ENCODE data around the gene KIAA1328.

The KIAA1328 gene

DNA sequence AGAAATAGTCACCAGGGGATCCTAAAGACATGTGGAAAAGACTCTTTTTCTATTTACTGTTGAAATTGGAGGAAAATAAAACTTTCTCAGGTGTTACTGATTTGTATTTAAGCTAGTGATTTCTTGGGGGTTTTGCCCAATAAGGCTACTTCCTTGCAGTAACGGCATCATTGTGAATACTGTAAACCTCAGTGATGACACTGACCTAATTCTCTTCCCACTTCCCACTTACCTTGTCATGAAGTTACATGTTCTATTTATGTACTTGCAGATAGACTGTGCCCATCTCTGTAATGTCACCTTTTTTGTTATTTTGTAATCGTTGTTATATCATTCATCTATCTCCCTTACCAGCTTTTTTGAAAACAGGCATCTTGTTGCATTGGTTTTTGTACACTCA is 134.5 kb downstream of the KIAA1328 start:
- DNase-seq = no peak

GRCh38 chr18:36974686-36975085 is 145.8 kb downstream of the KIAA1328 start:
- no peak for DNase-seq

DNA sequence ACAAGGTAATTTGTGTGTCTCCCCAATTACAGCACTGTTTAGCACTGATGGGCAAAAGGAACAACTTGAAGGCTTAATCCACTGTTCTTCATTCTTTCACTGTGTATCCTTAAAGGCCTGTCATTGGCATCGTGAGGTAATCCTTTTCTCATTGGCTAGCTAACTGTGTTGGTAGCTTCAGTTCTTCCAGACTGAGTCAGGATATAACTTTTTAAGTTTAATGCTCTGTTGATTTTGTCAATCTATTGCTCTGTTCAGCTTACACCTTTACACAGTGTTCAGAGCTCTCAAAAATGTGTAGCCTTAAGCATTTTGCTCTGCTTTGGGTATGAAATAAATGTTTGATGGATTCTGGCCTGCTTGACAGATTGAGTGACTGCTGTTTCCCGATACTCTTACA is 148.2 kb downstream of the KIAA1328 start:
- DNase-seq = no peak

- DNase-seq = no peak
Observed at GRCh38 chr18:36993068-36993467, 164.1 kb downstream of the KIAA1328 start.

DNA sequence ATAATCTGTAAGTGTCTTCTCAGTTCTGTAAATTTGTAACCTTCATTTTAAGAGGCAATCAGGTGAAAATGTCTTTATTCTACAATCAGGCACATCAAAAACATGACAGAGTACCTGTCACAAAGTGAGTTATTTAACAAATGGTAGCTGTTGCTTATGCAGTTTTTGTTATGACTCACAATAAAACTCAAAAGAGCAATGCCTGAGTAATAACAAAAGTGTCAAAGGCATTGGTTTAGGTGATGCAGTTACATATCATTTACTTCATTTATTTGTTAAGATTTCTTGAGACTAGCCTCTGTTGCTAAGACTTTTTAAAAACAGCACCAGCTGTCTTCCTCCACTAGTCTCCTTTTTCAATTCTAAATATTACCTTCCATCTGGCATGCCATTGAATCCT is 177.8 kb downstream of the KIAA1328 start:
- DNase-seq = no peak

DNA sequence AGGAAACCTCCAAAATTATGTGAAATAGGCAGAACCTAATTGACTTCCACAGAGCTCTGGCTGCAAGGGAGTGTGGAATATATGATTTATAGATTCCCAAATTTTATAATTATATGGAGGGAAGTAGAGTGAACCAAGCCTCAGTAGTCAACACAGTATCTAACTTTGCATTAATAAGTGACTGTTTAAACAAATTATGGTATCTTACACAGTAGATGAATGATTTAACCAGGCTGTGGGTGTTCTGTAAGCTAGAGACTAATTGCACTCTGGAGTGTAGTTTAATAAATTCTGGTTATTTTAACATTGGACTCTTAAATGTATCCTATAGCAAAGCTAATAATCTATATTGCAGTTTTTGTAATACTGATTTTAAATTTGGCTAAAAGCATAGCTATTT is 183.5 kb downstream of the KIAA1328 start:
- no peak for DNase-seq

- DNase-seq = no peak
Observed at GRCh38 chr18:37019157-37019827, 190.4 kb downstream of the KIAA1328 start.

DNA sequence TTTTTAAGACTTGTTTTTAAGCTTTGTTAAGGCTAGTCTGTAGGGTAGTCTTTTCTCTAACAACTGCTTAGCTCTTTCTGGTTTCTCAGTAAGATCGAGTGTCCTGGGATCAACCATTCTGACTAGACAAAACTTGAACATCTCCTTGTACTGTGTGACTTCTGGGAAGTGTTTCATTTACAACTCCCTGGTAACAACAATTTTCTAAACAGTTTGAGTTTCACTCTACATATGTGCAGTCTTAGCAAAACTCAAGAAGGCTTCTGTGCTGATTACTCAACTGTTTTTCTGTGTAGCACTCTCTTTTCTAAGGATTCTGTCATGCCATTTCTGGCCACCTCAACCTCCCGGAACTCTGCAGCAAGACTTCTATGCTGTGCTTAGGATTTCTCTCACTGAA is 204.5 kb downstream of the KIAA1328 start:
- no peak for DNase-seq

DNA sequence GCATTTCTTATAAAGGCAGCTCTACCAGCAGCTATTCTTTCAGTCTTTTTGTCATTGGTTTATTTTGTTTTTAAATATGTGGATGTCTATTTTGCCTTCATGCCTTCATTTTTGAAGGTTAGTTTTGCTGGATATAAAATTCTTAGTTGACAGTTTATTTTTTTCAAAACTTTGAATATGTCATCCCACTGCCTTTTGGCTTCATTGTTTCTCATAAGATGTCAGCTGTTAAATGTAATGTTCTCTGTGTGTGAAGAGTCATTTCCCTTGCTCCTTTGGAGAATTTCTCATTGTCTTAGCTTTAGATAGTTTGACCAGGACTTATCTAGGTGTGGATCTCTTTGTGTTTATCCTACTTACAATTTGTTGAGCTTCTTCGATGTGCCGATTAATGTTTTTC is 213.5 kb downstream of the KIAA1328 start:
- no peak for DNase-seq

- no peak for DNase-seq
Observed at GRCh38 chr18:37055137-37055802, 226.3 kb downstream of the KIAA1328 start.

- no peak for DNase-seq
Observed at GRCh38 chr18:37064187-37064586, 235.3 kb downstream of the KIAA1328 start.

GRCh38 chr18:37065254-37065653 is 236.3 kb downstream of the KIAA1328 start:
- no peak for DNase-seq

DNA sequence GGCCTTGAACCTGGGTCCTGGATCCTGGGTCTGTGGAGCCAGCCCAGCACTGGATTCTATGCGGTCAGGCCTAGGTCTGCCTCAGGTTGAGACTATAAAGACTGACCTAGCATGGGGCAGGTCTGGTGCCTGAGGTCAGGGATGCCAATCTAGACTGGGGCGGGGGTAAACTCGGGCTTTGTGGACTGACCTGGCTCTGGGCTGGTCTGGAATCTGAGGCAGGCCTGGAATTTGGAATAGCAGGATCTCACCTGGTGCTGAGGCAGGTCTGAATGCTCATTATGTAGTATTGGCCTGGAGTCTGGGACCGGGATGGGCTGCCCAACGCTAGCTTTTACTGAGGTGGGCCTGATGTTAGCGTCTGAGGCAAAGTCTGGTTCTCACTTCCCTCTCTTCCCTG is 256.0 kb downstream of the KIAA1328 start:
- no peak for DNase-seq

DNA sequence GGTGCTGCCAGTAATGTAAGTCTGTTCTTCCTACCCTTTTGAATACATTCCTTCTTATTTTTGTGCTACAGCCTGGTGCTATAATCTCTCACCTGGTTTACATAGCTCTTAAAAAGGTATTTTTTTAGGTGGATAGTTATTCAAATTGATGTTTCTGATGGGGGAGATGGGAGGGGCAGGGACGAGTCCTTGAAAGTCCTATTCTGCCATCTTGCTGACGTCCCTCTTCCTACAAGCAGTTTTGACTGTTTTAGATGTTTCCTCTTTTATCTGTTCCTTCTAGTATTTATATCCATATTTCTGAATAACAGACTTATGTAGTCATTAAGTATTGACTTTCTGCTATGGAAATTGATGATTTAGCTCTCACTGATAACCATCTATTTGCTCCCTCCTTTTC is 256.4 kb downstream of the KIAA1328 start:
- no peak for DNase-seq

- DNase-seq = no peak
Observed at GRCh38 chr18:37107748-37108522, 279.0 kb downstream of the KIAA1328 start.

DNA sequence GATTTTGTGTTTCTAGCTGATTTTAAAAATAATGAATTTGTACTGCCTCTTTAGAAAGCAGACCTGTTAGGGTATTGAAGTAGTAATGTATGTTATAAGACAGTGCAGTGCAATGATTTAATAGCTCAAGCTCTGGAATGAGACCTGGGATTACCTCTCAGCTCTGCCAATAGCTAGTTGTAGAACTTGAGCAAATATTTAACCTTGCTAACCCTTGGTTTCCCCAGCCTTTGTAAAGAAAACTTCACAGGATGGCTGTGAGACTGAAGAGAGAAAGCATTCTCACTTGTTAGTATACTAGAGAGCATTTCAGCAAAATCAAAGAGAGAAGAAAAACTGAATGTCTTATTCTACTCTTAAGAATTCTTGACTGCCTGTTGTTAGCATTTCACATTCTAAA is 293.9 kb downstream of the KIAA1328 start:
- no peak for DNase-seq

- no peak for DNase-seq
Observed at GRCh38 chr18:37124516-37124915, 295.6 kb downstream of the KIAA1328 start.

DNA sequence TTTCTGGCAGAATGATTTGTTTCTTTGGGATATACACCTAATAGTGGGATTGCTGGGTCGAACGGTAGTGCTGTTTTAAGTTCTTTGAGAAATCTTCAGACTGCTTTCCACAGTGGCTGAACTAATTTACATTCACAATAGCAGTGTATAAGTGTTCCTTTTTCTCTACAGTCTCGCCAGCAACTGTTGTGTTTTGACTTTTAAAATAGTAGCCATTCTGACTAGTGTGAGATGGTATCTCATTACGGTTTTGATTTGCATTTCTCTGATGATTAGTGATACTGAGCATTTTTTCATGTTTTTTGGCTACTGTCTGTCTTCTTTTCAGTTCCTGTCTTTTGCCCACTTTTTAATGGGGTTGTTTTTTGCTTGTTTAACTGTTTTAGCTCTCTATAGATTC is 306.2 kb downstream of the KIAA1328 start:
- no peak for DNase-seq

DNA sequence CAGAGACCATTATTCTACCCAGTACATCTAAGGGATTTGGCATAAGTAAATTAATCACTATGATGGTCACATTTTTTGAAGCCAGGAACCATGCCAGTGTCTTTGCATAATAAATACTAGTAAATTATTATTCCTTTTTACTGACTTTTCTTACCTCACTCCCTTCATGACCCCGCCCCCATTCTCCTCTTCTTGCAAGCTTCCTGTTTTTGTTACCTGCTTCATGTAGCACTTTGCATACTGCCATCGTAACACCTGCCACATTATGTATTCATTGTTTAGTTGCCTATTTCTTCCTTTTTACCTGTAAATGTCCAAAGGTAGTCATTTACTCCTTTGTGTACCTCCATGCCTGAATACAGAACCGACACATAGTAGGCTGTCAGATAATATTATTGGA is 309.5 kb downstream of the KIAA1328 start:
- no peak for DNase-seq

GRCh38 chr18:37139876-37140275 is 310.9 kb downstream of the KIAA1328 start:
- DNase-seq = no peak

GRCh38 chr18:37144921-37145320 is 316.0 kb downstream of the KIAA1328 start:
- DNase-seq = no peak

DNA sequence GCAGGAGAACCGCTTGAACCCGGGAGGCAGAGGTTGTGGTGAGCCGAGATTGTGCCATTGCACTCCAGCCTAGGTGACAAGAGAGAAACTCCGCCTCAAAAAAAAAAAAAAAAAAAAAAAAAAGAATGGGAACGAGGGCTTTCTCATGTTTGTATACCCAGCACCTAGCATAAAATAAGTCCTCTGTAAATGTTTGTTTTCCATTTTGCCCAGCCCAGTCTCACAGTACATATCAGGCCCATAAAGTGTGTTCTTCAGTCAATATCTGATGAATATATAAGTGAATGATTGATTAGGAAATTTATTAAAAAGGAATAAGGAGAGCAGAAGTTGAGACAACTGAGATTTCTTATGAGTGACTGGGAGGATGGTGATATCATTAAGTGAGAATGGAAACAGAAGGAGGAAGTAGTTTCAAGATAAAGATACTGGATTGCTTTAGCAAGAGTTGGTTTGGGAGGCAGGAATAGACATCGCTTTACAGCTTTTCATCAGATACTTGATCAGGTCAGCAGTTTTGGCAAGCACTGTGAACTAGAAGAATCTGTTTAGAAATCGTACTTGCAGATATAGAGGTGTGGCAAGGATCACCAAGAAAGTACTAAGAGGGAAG is 327.5 kb downstream of the KIAA1328 start:
- DNase-seq = no peak

GRCh38 chr18:37160038-37160820 is 331.3 kb downstream of the KIAA1328 start:
- no peak for DNase-seq
